Kidney (tissue), 14 donors: ENCODE measurements around the gene PHF21B. TPM values are rescaled to one million over a fixed set of nuclear protein-coding genes. Genes with fewer than 3 reads are reported as not detected.

Experiments
- DNase-seq, 5 donors: peaks; one replicate each; pipeline ENCODE4 v3.0.0-alpha.2; 2013 to 2020
- FAIRE-seq: peaks from 2 replicates; lab custom pipeline; 2012; peaks lifted over from hg19 to GRCh38; lab: Jason Lieb, UNC
- H3K27ac ChIP-seq, 2 donors: one replicate each; pipeline ENCODE4 v1.7.0; 2013; ENCODE audit warnings: low read depth in 2 of 2, low read length in 2 of 2, inconsistent platforms in 1 of 2
- H3K27me3 ChIP-seq: one replicate; pipeline ENCODE4 v1.7.1; 2013; ENCODE audit warnings: low read length, inconsistent platforms; ENCODE audit not compliant: control insufficient read depth, insufficient read depth
- H3K36me3 ChIP-seq, 3 donors: one replicate each; pipeline versions ENCODE4 v1.7.0 to v1.7.1; 2013; ENCODE audit warnings: low read length in 3 of 3, control low read depth in 1 of 3, inconsistent platforms in 1 of 3; ENCODE audit not compliant: insufficient read depth in 3 of 3, control insufficient read depth in 2 of 3
- H3K4me1 ChIP-seq, 3 donors: one replicate each; pipeline versions ENCODE4 v1.7.0 to v1.7.1; 2013; ENCODE audit warnings: low read length in 3 of 3, inconsistent platforms in 1 of 3, low read depth in 1 of 3; ENCODE audit not compliant: control insufficient read depth in 2 of 3, insufficient read depth in 2 of 3
- H3K4me3 ChIP-seq, 3 donors: one replicate each; pipeline versions ENCODE4 v1.7.0 to v1.8.1; 2013; ENCODE audit warnings: low read length in 3 of 3, control low read depth in 1 of 3, inconsistent platforms in 1 of 3
- H3K9ac ChIP-seq, 3 donors: one replicate each; pipeline versions ENCODE4 v1.7.0 to v1.7.1; 2013; ENCODE audit warnings: low read length in 3 of 3, control low read depth in 1 of 3, inconsistent platforms in 1 of 3
- H3K9me3 ChIP-seq, 3 donors: one replicate each; pipeline versions ENCODE4 v1.7.0 to v1.7.1; 2013; ENCODE audit warnings: low read length in 3 of 3, control low read depth in 1 of 3, inconsistent platforms in 1 of 3; ENCODE audit not compliant: control insufficient read depth in 2 of 3, insufficient read depth in 1 of 3
- CTCF ChIP-seq: IDR thresholded peaks from 3 replicates; pipeline ENCODE4 v1.5.1; 2012; ENCODE audit warnings: mild to moderate bottlenecking, moderate library complexity, borderline replicate concordance; ENCODE audit not compliant: insufficient read depth; ENCODE audit errors: extremely low read depth
- intact Hi-C: fragments of 100-400 bp; cut with DNase I; formaldehyde crosslinking; loops from one replicate; pipeline ENCODE4 v1.11.1; 2022
- polyA plus RNA-seq: library from polyadenylated mRNA; stranded (reverse); fragments of 350-450 nt; fragmentation: Illumina TruSeq; extraction: RNeasy Lipid Tissue Mini Kit (QIAGEN cat#74804); gene quantifications from one replicate; pipeline ENCODE4 v1.2.3, GENCODE V29; 2014; ENCODE audit warnings: low read depth, low replicate concordance; ENCODE audit not compliant: insufficient read depth
- total RNA-seq: library from RNA; stranded (reverse); fragmentation: NEBNext Ultra II Directional; extraction: Animal tissue kit (Norgen Biotek cat#: 25700); gene quantifications from one replicate; pipeline ENCODE4 v1.2.1, GENCODE V29; 2021
- donor health status: control.
- donor health status: control.
- donor health status: control.
- donor health status: control.
- donor health status: control.
- donor health status: DM: yes; HTN: yes; CAD: no.
- donor health status: Normal renal cell carcinoma (clear cell type).

The PHF21B gene
- total and polyA plus RNA-seq, 2 donors from 2014 or later: 1.1 to 2.8 TPM

GRCh38 chr22:44848296-44848741 is 161.5 kb downstream of the PHF21B start:
- no peak for TF ChIP-seq CTCF
- FAIRE-seq (no peak), DNase-seq (peak in 1 of 5 donors; percentile 61)
- Histone ChIP-seq H3K4me3 (no peak overlapping the region), H3K27ac (no peak overlapping the region), H3K9ac (no peak overlapping the region), H3K4me1 (no peaks in the 10 kb centered on the region), H3K27me3 (no peaks in the 10 kb centered on the region), H3K9me3 (no peaks in the 10 kb centered on the region), H3K36me3 (no peaks in the 10 kb centered on the region)
- intact Hi-C loops: no loop called here

- TF ChIP-seq CTCF: no peak
- Histone ChIP-seq H3K27me3 (no peaks in the 10 kb centered on the region), H3K4me3 (no peak overlapping the region), H3K4me1 (no peaks in the 10 kb centered on the region), H3K36me3 (no peaks in the 10 kb centered on the region), H3K27ac (no peak overlapping the region), H3K9me3 (no peaks in the 10 kb centered on the region), H3K9ac (no peak overlapping the region)
- FAIRE-seq: no peak
- peak in 1 of 5 donors; percentile 63 for DNase-seq
- intact Hi-C loops: no loop called here
Observed at GRCh38 chr22:44847892-44848291, 161.9 kb downstream of the PHF21B start.

DNA sequence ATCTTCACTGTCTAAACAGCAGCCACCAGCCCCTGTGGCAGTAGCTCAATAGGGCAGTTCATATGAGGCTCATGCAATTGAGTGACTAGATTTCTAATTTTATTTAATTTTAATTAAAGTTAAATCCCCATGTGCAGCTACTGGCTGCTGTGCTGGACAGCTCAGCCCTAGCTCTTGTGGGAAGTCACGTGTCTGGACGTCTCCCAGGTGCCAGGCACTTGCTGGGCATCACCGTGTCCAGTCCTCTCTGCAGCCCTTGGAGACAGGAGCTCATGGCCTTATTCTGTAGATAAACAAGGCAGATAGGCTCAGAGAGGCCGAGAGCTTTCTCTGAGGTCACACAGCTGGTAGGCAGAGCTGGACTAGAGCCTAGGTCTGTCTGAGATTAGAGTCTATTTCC is 162.4 kb downstream of the PHF21B start:
- DNase-seq (peak in 1 of 5 donors; percentile 11), FAIRE-seq (no peak)
- no peaks in the 10 kb centered on the region for H3K36me3 ChIP-seq
- no peak overlapping the region for H3K9ac ChIP-seq
- no peak overlapping the region for H3K27ac ChIP-seq
- H3K9me3 ChIP-seq: no peaks in the 10 kb centered on the region
- H3K27me3 ChIP-seq: no peaks in the 10 kb centered on the region
- TF ChIP-seq CTCF: no peak
- intact Hi-C loops: no loop called here
- no peak overlapping the region for H3K4me3 ChIP-seq
- no peaks in the 10 kb centered on the region for H3K4me1 ChIP-seq

GRCh38 chr22:44846726-44847275 is 163.0 kb downstream of the PHF21B start:
- H3K9me3 ChIP-seq: no peaks in the 10 kb centered on the region
- no peak overlapping the region for H3K9ac ChIP-seq
- TF ChIP-seq CTCF: no peak
- intact Hi-C loops: no loop called here
- no peaks in the 10 kb centered on the region for H3K36me3 ChIP-seq
- DNase-seq: peak in 1 of 5 donors; percentile 57
- no peaks in the 10 kb centered on the region for H3K27me3 ChIP-seq
- H3K4me1 ChIP-seq: no peaks in the 10 kb centered on the region
- no peak for FAIRE-seq
- H3K4me3 ChIP-seq: no peak overlapping the region
- no peak overlapping the region for H3K27ac ChIP-seq
